RCC 7860 (cell line): Measurements from ENCODE around the gene SCN8A.

Experiments
- DNase-seq: peaks from one replicate; pipeline ENCODE4 v3.0.0-alpha.2; 2015; ENCODE audit warnings: low spot score
- FAIRE-seq: peaks from 2 replicates; lab custom pipeline; 2012; peaks lifted over from hg19 to GRCh38; lab: Jason Lieb, UNC

SCN8A gene

GRCh38 chr12:51847643-51848325, 256.8 kb downstream of the SCN8A start:
- FAIRE-seq, result no peak
- DNase-seq, result no peak

GRCh38 chr12:51848326-51848727, 257.3 kb downstream of the SCN8A start, which contains the start of gene FIGNL2:
Gene FIGNL2, minus strand, starts transcription at chr12:51848718. Its CDS starts 26,305 bp downstream, at chr12:51822413.
- DNase-seq (no peak), FAIRE-seq (no peak)

- FAIRE-seq, result no peak
- DNase-seq, result no peak
Observed at GRCh38 chr12:51848841-51849735, 258.1 kb downstream of the SCN8A start.

- no peak for FAIRE-seq
Observed at GRCh38 chr12:51850081-51850964, 259.3 kb downstream of the SCN8A start.

GRCh38 chr12:51850965-51851299, 259.9 kb downstream of the SCN8A start:
- FAIRE-seq, result no peak

More at GRCh38 chr12:51850081-51850964, 259.3 kb downstream of the SCN8A start:
- no peak for DNase-seq

GRCh38 chr12:51851413-51852124, 260.5 kb downstream of the SCN8A start:
- no peak for DNase-seq
- FAIRE-seq, result no peak

More at GRCh38 chr12:51850965-51851299, 259.9 kb downstream of the SCN8A start:
- no peak for DNase-seq

GRCh38 chr12:51852404-51853137, 261.5 kb downstream of the SCN8A start:
- no peak for DNase-seq

GRCh38 chr12:51855586-51856428, 264.8 kb downstream of the SCN8A start:
- FAIRE-seq, result no peak
- DNase-seq, result no peak

More at GRCh38 chr12:51852404-51853137, 261.5 kb downstream of the SCN8A start:
- no peak for FAIRE-seq

GRCh38 chr12:51860986-51861385, 270.0 kb downstream of the SCN8A start:
- DNase-seq (no peak), FAIRE-seq (no peak)
